ENCODE measurements around the gene MTHFSD. TPM values are rescaled to one million over a fixed set of nuclear protein-coding genes. Genes with fewer than 3 reads are reported as not detected.

MTHFSD gene
- total and polyA plus RNA-seq, 2 of the 8 experiments (the other 6 are each of a cell fraction or from before 2014, with no cell fraction given): 7.1 to 9.8 TPM

DNA sequence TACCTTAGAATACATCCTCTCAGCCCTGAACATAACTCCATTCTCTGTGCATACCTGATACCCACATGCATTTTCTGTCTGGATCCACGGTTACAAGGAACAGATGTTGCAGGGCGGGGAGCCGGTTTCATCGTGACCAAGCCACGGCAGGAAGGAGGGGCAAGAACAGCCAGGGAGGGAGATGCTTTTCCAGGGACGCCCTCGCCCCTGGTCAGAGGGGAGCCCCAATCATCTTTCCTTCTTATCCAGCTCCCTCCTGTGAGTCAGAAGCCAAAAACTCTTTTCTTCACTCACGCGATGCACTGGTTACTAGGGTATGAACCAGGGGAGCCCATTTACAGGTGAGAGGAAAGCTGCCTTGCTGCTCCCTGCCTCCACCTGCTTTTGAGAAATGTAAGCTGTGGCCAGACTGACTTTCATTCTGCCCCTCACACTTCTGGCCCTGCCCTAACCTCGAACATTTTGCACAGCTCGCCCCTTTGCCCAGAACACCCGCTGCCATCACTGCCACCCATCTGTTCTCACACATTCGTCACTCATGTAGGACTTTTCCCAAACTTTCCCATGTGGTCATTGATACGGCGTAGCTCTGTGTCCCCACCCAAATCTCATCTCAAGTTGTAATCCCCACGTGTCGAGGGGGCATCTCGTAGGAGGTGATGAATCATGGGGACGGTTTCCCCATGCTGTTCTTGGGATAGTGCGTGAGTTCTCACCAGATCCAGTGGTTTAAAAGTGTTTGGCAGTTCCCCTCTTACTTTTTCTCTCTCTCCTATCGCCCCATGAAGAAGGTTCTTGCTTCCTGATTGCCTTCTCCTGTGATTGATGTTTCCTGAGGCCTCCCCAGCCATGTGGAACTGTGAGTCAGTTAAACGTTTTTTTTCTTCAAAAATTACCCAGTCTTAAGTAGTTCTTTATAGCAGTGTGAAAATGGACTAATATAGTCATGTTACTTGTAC, 43.9 kb upstream of the MTHFSD start (continued):
- TF ChIP-seq YY1 (IDR thresholded peaks at IDR 0.05; ENCODE audit: low read depth, low read length) (no peak), GABPA (IDR thresholded peaks at IDR 0.05; ENCODE audit: borderline replicate concordance, insufficient read depth, low read length) (no peak), EZH2 (IDR thresholded peaks at IDR 0.05; ENCODE audit: low read depth, low read length, severe bottlenecking) (no peak), TBP (IDR thresholded peaks at IDR 0.05; ENCODE audit: low read depth, low read length) (no peak), KDM1A (IDR thresholded peaks at IDR 0.05; ENCODE audit: borderline replicate concordance, low read length) (no peak), FOSL1 (IDR thresholded peaks at IDR 0.05; ENCODE audit: insufficient read depth, low read depth, low read length) (no peak), SP4 (IDR thresholded peaks at IDR 0.05; ENCODE audit: low read length) (no peak), SP2 (IDR thresholded peaks at IDR 0.05; ENCODE audit: low read length) (no peak), JUND (IDR thresholded peaks at IDR 0.05; ENCODE audit: low read length) (no peak)
- TF ChIP-seq, protein P1, sequence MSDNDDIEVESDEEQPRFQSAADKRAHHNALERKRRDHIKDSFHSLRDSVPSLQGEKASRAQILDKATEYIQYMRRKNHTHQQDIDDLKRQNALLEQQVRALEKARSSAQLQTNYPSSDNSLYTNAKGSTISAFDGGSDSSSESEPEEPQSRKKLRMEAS (IDR thresholded peaks at IDR 0.05): no peak

Data from H1 (cell line).